ENCODE data around the gene CARD9.

DNA sequence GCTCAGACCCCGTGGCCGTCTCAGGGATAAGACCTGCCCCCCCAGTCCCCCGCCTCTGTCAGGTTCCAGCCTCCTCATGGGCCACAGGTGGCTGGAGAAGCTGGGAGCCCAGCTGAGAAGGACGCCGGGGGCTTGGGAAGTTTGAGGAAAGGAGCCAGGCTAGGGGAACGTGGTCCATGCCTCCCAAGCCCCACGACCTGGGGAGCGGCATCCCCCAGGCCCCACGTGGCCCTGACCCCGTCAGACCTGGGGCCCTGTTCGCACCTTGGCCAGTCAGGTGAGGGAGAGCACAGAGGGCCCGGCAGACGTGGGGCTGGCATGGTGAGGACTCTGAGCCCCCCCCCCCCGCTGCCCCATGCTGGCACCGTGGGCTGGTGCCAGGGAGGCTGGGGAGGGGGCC lies 42.4 kb downstream of the CARD9 start:
- TF ChIP-seq POLR2A (IDR thresholded peaks at IDR 0.05) (no peak), CTCF (IDR thresholded peaks at IDR 0.05) (no peak)

Data from esophagus squamous epithelium (tissue), 4 donors.